Psoas muscle (tissue), 8 donors: ENCODE results near the gene SCAF4. TPM values are rescaled to one million over a fixed set of nuclear protein-coding genes. Genes with fewer than 3 reads are reported as not detected.
"Not testable (repeated sequence)": the region's sequence is repeated elsewhere in the genome, so short reads cannot be mapped to it uniquely, and the experiment has no call there.

Experiments used
- ATAC-seq, 4 donors: fragments of 200-7000 bp; cut with Tn5 transposase; one replicate each; pipeline ENCODE4 v1.9.1; 2020; ENCODE audit warnings: moderate library complexity in 3 of 4, mild to moderate bottlenecking in 2 of 4
- DNase-seq, 2 donors: peaks; one replicate each; pipeline ENCODE4 v3.0.0-alpha.2; 2020
- H3K27ac ChIP-seq: fragments of 200-600 bp; one replicate; pipeline ENCODE4 v1.8.0; 2022
- H3K27me3 ChIP-seq, 3 donors: fragments of 200-600 bp in 1 of 3; one replicate each; pipeline versions ENCODE4 v1.6.1 to v1.8.0; 2013 to 2022; ENCODE audit warnings: low read length in 2 of 3, mild to moderate bottlenecking in 2 of 3, moderate library complexity in 1 of 3; ENCODE audit not compliant: insufficient read depth in 3 of 3
- H3K36me3 ChIP-seq, 2 donors: fragments of 200-600 bp in 1 of 2; one replicate each; pipeline versions ENCODE4 v1.6.1 to v1.8.0; 2013 to 2022; ENCODE audit warnings: low read depth in 1 of 2, mild to moderate bottlenecking in 1 of 2, moderate library complexity in 1 of 2; ENCODE audit not compliant: insufficient read depth in 1 of 2
- H3K4me1 ChIP-seq: fragments of 200-600 bp; one replicate; pipeline ENCODE4 v1.8.0; 2022
- H3K4me3 ChIP-seq: fragments of 200-600 bp; one replicate; pipeline ENCODE4 v1.8.0; 2022; ENCODE audit warnings: mild to moderate bottlenecking
- H3K9me3 ChIP-seq: fragments of 200-600 bp; one replicate; pipeline ENCODE4 v1.8.0; 2022
- whole genome bisulfite sequencing, 3 donors: extraction: QIAGEN DNeasy Blood & Tissue Kit; methylation state at CpG; one replicate each; pipeline versions ENCODE4 v1.1.6 to v1.1.7; 2013; 5-methylcytosine and 5-hydroxymethylcytosine counted together
- intact Hi-C, 2 donors: fragments of 100-400 bp; cut with DNase I; formaldehyde crosslinking; loops; one replicate each; pipeline versions ENCODE4 v1.11.0 to v1.14.2; 2022
- polyA plus RNA-seq, 3 donors: library from polyadenylated mRNA; stranded (reverse); fragments of 200-250 nt; gene quantifications; one replicate each; pipeline ENCODE4 v1.2.3, GENCODE V29; 2013
- total RNA-seq, 4 donors: library from RNA; stranded (reverse); fragmentation: NEBNext Ultra II Directional in 2 of 4; extraction: Animal tissue kit (Norgen Biotek cat#: 25700) in 2 of 4; gene quantifications; one replicate each; pipeline versions ENCODE4 v1.2.1 to v1.2.4, GENCODE V29; 2021 to 2023
- TF ChIP-seq, protein P1 (sequence below): fragments of 200-600 bp; IDR thresholded peaks from one replicate; pipeline ENCODE4 v1.8.0; 2022; ENCODE audit warnings: antibody characterized with exemption
- donor health status: healthy with polysubstance abuse.
- donor health status: DM: no; HTN: no; CAD: no; lungs with moderate emphysema.
- donor health status: Bipolar disorder and iron deficiency.
- donor health status: healthy.
- donor health status: DM: yes; HTN: yes; CAD: no.
- donor health status: DM: no; HTN: no; CAD: no.
- donor health status: DM: no; HTN: no; CAD: no.
- donor health status: DM: yes; HTN: yes; CAD: no.

The SCAF4 gene
- total and polyA plus RNA-seq, 7 donors = 7.5 to 23.9 (median 17.3) TPM

DNA sequence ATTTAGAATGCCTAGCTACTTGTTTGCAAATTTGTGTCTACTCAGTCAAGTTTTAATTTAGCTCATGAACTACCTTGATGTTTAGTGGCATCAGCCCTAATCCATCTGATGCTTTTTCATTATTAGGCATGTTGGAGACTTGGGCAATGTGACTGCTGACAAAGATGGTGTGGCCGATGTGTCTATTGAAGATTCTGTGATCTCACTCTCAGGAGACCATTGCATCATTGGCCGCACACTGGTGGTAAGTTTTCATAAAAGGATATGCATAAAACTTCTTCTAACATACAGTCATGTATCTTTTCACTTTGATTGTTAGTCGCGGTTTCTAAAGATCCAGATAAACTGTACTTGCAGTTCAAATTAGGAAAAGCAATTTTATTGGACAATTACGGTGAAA is 64.8 kb downstream of the SCAF4 start:
- DNase-seq = no peak
- whole genome bisulfite sequencing, 3 donors = 80 to 89% (median 85%) methylated on average over 5 of the region's 5 CpGs
- intact Hi-C loops = no loop called here
- TF ChIP-seq, protein P1, sequence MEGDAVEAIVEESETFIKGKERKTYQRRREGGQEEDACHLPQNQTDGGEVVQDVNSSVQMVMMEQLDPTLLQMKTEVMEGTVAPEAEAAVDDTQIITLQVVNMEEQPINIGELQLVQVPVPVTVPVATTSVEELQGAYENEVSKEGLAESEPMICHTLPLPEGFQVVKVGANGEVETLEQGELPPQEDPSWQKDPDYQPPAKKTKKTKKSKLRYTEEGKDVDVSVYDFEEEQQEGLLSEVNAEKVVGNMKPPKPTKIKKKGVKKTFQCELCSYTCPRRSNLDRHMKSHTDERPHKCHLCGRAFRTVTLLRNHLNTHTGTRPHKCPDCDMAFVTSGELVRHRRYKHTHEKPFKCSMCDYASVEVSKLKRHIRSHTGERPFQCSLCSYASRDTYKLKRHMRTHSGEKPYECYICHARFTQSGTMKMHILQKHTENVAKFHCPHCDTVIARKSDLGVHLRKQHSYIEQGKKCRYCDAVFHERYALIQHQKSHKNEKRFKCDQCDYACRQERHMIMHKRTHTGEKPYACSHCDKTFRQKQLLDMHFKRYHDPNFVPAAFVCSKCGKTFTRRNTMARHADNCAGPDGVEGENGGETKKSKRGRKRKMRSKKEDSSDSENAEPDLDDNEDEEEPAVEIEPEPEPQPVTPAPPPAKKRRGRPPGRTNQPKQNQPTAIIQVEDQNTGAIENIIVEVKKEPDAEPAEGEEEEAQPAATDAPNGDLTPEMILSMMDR = no peak
- peak in 3 of 4 donors; percentile 19 to 39 (median 22) for ATAC-seq
- H3K4me3 ChIP-seq = no peak overlapping the region
- H3K4me1 ChIP-seq = peaks cover 17% of the 10 kb centered on the region
- no peaks in the 10 kb centered on the region for H3K27me3 ChIP-seq
- H3K36me3 ChIP-seq = peaks cover 16 to 93% of the 10 kb centered on the region in 2 donors
- H3K27ac ChIP-seq = no peak overlapping the region
- no peaks in the 10 kb centered on the region for H3K9me3 ChIP-seq

DNA sequence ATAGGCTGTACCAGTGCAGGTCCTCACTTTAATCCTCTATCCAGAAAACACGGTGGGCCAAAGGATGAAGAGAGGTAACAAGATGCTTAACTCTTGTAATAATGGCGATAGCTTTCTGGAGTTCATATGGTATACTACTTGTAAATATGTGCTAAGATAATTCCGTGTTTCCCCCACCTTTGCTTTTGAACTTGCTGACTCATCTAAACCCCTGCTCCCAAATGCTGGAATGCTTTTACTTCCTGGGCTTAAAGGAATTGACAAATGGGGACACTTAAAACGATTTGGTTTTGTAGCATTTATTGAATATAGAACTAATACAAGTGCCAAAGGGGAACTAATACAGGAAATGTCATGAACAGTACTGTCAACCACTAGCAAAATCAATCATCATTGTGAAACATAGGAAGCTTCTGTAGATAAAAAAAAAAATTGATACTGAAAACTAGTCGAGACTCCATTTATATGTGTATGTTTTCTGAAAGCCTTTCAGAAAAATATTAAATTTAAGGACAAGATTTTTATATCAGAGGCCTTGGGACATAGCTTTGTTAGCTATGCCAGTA is 65.4 kb downstream of the SCAF4 start:
- DNase-seq = no peak
- 72 to 84% (median 72%) methylated on average over 5 of the region's 5 CpGs for WGBS, 3 donors
- H3K27ac ChIP-seq = no peak overlapping the region
- TF ChIP-seq, protein P1 = no peak
- H3K4me3 ChIP-seq = no peak overlapping the region
- H3K4me1 ChIP-seq = peaks cover 23% of the 10 kb centered on the region
- no peaks in the 10 kb centered on the region for H3K9me3 ChIP-seq
- H3K27me3 ChIP-seq = no peaks in the 10 kb centered on the region
- intact Hi-C loops = no loop called here
- peaks cover 12 to 92% of the 10 kb centered on the region in 2 donors for H3K36me3 ChIP-seq
- ATAC-seq = no peak

DNA sequence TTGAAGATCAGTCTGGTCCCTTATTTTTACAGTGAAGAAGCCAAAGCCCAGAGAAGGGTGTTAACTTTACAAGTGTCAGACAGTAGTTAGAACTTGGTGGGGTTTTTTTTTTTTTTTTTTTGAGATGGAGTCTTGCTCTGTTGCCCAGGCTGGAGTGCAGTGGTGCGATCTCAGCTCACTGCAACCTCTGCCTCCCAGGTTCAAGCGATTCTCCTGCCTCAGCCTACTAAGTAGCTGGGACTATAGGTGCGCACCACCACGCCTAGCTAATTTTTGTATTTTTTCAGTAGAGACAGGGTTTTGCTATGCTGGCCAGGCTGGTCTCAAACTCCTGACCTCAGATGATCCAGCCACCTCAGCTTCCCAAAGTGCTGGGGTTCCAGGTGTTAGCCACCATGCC is 66.0 kb downstream of the SCAF4 start:
- Histone ChIP-seq H3K36me3 (peaks cover 9 to 88% of the 10 kb centered on the region in 2 donors), H3K4me1 (peaks cover 29% of the 10 kb centered on the region)
- ATAC-seq, DNase-seq, H3K27me3 ChIP-seq, H3K4me3 ChIP-seq, intact Hi-C loops, H3K27ac ChIP-seq, H3K9me3 ChIP-seq: not testable (repeated sequence)
- 98 to 99% (median 99%) methylated on average over 3 to 4 of the region's 4 CpGs for WGBS, 3 donors

DNA sequence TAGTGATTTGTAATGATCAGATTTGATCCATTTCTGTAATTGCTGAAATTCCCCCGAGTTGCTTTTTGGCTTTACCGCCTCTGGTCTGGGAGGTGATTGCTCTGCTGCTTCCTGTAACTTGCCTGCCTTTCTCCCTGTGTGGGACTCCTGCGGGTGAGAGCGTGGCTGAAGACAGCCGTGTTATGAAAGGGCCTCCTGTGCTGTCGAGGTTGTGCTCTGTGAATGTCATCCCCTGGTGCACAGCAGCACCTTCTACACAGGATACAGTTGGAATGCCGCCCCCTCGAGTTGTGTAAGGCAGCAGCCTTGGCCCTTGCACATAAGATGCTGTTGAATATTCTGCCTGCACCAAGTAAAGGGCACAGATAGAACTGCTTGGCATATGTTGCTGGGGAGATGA is 66.5 kb downstream of the SCAF4 start:
- H3K27ac ChIP-seq = no peak overlapping the region
- WGBS, 3 donors = 65 to 72% (median 69%) methylated on average over 8 of the region's 8 CpGs
- peak in 1 of 2 donors; percentile 29 for DNase-seq
- ATAC-seq = peak in 3 of 4 donors; percentile 20 to 44 (median 28)
- H3K36me3 ChIP-seq = peaks cover 8 to 83% of the 10 kb centered on the region in 2 donors
- no peaks in the 10 kb centered on the region for H3K27me3 ChIP-seq
- TF ChIP-seq, protein P1 = no peak
- H3K9me3 ChIP-seq = no peaks in the 10 kb centered on the region
- no peak overlapping the region for H3K4me3 ChIP-seq
- intact Hi-C loops = no loop called here
- H3K4me1 ChIP-seq = peaks cover 31% of the 10 kb centered on the region

DNA sequence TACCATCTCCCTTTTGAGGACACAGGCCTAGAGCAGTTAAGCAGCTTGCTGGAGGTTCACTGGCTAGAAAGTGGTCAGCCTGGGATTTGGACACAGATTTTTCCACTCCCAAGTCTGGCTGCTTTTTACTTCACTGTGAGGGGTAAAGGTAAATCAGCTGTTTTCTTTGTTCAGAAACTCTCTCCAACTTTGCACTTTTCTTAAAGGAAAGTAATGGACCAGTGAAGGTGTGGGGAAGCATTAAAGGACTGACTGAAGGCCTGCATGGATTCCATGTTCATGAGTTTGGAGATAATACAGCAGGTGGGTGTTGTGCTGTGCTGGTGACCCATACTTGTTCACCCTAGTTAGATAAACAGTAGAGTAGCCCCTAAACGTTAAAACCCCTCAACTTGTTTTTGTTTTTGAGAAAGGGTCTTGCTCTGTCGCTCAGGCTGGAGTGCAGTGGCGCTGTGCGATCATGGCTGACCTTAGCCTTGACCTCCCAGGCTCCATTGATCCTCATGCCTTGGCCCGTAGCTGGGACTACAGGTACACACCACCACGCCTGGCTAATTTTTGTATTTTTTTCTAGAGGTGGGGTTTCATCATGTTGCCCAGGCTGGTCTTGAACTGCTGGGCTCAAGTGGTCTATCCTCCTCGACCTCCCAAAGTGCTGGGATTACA is 68.2 kb downstream of the SCAF4 start:
- intact Hi-C loops = no loop called here
- H3K36me3 ChIP-seq = peaks cover 6 to 67% of the 10 kb centered on the region in 2 donors

More for the DNA sequence above, 68.2 kb downstream of the SCAF4 start:
- Histone ChIP-seq H3K4me1 (peaks cover 31% of the 10 kb centered on the region), H3K27me3 (no peaks in the 10 kb centered on the region), H3K4me3 (no peak overlapping the region), H3K27ac (no peak overlapping the region), H3K9me3 (no peaks in the 10 kb centered on the region)
- DNase-seq (no peak), ATAC-seq (no peak)
- TF ChIP-seq, protein P1 = no peak
- WGBS, 3 donors = 91 to 94% (median 91%) methylated on average over 7 of the region's 7 CpGs
